ENCODE results near the gene ANKS6. TPM values are rescaled to one million over a fixed set of nuclear protein-coding genes. Genes with fewer than 3 reads are reported as not detected.

The ANKS6 gene
- total RNA-seq, 1 donor from 2014 or later: 16.0 TPM

DNA sequence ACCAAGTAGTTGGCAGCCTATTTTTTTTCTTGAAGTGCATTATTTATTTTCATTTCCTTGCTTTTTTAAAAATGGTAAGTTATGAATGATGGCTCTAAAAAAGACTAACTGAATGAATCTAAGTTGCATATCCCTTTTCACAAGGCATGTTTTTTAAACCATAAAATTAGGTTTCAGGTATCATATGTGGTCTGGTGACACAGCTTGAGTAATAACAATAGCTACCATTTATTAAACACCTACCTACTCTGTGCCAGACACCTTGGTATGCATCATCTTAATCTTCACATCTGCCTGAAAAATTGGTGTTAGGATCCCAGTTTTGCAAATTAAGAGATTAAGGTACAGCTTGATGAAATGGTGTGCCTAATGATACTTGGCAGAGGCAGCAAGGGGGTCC is 83.4 kb downstream of the ANKS6 start:
- TF ChIP-seq EZH2 (IDR thresholded peaks at IDR 0.05): no peak
- TF ChIP-seq, protein P1, sequence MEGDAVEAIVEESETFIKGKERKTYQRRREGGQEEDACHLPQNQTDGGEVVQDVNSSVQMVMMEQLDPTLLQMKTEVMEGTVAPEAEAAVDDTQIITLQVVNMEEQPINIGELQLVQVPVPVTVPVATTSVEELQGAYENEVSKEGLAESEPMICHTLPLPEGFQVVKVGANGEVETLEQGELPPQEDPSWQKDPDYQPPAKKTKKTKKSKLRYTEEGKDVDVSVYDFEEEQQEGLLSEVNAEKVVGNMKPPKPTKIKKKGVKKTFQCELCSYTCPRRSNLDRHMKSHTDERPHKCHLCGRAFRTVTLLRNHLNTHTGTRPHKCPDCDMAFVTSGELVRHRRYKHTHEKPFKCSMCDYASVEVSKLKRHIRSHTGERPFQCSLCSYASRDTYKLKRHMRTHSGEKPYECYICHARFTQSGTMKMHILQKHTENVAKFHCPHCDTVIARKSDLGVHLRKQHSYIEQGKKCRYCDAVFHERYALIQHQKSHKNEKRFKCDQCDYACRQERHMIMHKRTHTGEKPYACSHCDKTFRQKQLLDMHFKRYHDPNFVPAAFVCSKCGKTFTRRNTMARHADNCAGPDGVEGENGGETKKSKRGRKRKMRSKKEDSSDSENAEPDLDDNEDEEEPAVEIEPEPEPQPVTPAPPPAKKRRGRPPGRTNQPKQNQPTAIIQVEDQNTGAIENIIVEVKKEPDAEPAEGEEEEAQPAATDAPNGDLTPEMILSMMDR (IDR thresholded peaks at IDR 0.05): no peak
- no peak for TF ChIP-seq EZH2phosphoT487 (IDR thresholded peaks at IDR 0.05)
- peaks cover 48% of the 10 kb centered on the region for H3K27me3 Mint-ChIP-seq (ENCODE audit: insufficient read depth, low read depth)

DNA sequence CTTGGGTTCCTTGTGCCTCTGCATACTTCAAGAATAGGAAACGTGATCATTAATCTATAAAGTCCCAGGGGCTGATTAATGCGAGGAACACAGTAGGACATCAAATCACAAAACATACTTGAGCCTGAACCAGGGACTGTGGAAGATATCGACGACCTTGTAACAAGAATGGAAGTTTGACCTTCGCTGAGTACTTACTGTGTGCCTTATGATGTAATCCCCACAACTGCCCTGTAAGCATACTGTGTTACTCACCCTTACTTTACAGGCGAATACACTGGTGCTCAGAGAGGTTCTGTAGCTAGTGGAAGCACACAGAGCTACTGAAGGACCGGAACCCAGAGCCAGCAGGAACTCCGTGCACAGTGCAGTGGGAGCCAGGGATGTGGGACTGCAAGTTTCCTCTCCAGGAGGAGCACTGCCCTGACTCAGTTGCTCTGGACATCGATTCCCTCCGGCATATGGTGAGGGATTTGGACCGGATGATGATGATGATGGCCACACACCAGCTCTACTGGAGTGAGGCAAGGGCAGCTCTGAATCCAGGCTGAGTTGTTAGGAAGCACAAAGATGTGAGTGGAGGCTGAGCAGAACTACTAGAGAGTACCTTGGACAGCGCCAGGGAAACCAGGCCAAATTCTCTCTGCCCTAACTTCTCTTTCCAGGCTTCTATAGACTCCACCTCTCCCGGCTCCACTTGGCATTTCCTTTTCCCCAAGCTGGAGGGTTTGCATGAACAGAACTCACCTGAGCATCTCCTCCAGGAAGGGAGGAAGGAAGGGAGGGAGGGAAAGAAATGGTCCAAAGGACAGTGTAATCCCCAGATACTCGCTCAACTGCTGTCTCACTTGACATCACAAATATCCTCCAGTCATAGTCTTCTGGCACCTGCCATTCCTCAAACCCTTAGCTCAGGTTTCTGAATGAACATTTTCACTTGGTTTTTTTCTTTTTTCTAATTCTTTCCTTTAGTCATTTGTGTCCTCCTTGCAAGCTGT is 86.1 kb downstream of the ANKS6 start:
- H3K36me3 Mint-ChIP-seq: no peaks in the 10 kb centered on the region
- Histone ChIP-seq H3K4me3 (no peak overlapping the region), H3K27ac (no peak overlapping the region), H3K9me3 (ENCODE audit: low read depth) (no peaks in the 10 kb centered on the region), H2AFZ (replicated peaks) (no peak overlapping the region), H3K4me2 (peak overlapping the region; percentile 91), H3K79me2 (ENCODE audit: low read depth) (no peaks in the 10 kb centered on the region), H4K20me1 (ENCODE audit: low read depth) (peaks cover 38% of the 10 kb centered on the region), H3K9ac (no peak overlapping the region), H3F3A (ENCODE audit: low read depth) (peaks cover 5% of the 10 kb centered on the region), H3K27me3 (peaks cover 82% of the 10 kb centered on the region), H3K4me1 (peaks cover 9% of the 10 kb centered on the region), H3K36me3 (no peaks in the 10 kb centered on the region)
- peak overlapping the region; percentile 82 for H3K4me3 Mint-ChIP-seq
- no peaks in the 10 kb centered on the region for H3K9me3 Mint-ChIP-seq
- no peak overlapping the region for H3K27ac Mint-ChIP-seq
- H3K4me1 Mint-ChIP-seq: peaks cover 9% of the 10 kb centered on the region
- DNase-seq (ENCODE audit: low spot score): peak; percentile 74
- TF ChIP-seq, protein P1 (IDR thresholded peaks at IDR 0.05): no peak
- no peak for TF ChIP-seq EZH2phosphoT487 (IDR thresholded peaks at IDR 0.05)
- no peak for TF ChIP-seq EZH2 (IDR thresholded peaks at IDR 0.05)
- H3K27me3 Mint-ChIP-seq (ENCODE audit: insufficient read depth, low read depth): peaks cover 61% of the 10 kb centered on the region

More for the DNA sequence above, 83.4 kb downstream of the ANKS6 start:
- no peaks in the 10 kb centered on the region for H3K79me2 ChIP-seq (ENCODE audit: low read depth)
- DNase-seq (ENCODE audit: low spot score): no peak
- H3K9me3 Mint-ChIP-seq: no peaks in the 10 kb centered on the region
- H3K9me3 ChIP-seq (ENCODE audit: low read depth): no peaks in the 10 kb centered on the region
- H3K4me1 Mint-ChIP-seq: peaks cover 4% of the 10 kb centered on the region
- no peak overlapping the region for H3K4me2 ChIP-seq
- H3K27ac Mint-ChIP-seq: no peak overlapping the region
- H3K4me1 ChIP-seq: peaks cover 5% of the 10 kb centered on the region
- no peaks in the 10 kb centered on the region for H3F3A ChIP-seq (ENCODE audit: low read depth)
- no peak overlapping the region for H3K27ac ChIP-seq
- peaks cover 55% of the 10 kb centered on the region for H3K27me3 ChIP-seq
- no peak overlapping the region for H3K9ac ChIP-seq
- no peaks in the 10 kb centered on the region for H3K36me3 Mint-ChIP-seq
- H3K36me3 ChIP-seq: no peaks in the 10 kb centered on the region
- H2AFZ ChIP-seq (replicated peaks): no peak overlapping the region
- no peak overlapping the region for H3K4me3 ChIP-seq
- no peak overlapping the region for H3K4me3 Mint-ChIP-seq
- peaks cover 24% of the 10 kb centered on the region for H4K20me1 ChIP-seq (ENCODE audit: low read depth)

DNA sequence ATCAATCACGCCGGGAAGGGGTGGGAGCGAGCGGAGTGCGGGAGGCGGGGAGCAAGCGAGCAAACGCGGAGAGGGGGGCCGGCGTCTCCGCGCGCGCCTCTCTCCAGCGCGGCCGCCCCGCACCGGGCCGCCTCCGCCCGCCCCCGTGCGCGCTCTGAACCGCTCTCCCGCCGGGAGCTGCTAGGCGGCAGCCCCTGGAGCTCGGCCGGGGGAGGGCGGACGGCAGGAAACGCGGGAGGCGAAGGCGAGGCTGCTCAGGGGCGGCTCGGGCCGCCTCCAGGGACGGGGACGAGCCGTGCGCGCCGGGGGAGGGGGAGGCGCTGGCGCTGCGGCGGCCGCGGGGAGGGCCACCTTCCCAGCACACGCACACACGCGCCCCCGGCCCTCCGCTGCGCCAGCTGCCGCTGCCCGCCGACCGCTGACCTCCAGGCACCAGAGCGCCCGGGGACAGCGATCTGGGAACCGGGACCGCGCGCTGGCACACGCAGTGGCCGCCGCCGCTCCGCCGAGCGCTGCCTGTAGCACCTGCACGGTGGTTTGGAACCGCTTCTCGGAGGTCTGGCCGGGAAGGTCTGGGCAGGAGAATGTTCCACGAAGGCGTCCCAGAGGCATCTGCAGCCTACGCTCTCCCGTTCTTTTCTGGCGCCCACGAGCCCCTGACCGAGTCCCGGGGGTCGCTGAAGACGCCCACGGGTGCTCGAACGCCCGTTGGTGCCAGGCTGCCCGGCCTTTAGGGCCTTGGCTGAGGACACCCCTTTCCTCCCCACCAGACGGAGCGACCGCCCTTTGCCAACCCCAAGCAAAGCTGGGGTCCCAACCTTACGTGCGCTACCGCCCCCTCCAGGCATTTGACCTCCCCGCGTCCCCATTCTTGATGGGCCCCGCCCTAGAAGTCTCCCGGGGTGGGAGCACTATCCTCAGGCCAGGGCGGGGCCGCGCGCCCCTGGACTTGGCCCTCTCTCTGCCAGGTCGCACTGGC is 87.1 kb downstream of the ANKS6 start, which contains the start of gene GABBR2:
GABBR2 (minus strand) TSS at position 3 of the 979 bp plus-strand sequence. CDS start 198 bp downstream, outside the sequence.
- H3K36me3 Mint-ChIP-seq: no peaks in the 10 kb centered on the region
- H3K4me1 ChIP-seq: peaks cover 9% of the 10 kb centered on the region
- peak within 1 kb of the TSS; percentile 82 for H3K4me3 Mint-ChIP-seq
- no peak within 1 kb of the TSS for H3K9ac ChIP-seq
- H4K20me1 ChIP-seq (ENCODE audit: low read depth): peaks cover 38% of the 10 kb centered on the region
- no peak within 1 kb of the TSS for H3K27ac Mint-ChIP-seq
- TF ChIP-seq EZH2 (IDR thresholded peaks at IDR 0.05): peak; percentile 80
- TF ChIP-seq EZH2phosphoT487 (IDR thresholded peaks at IDR 0.05): peak; percentile 80
- TF ChIP-seq, protein P1 (IDR thresholded peaks at IDR 0.05): peak; percentile 39
- H3K79me2 ChIP-seq (ENCODE audit: low read depth): no peaks in the 10 kb centered on the region
- peak within 1 kb of the TSS; percentile 75 for H2AFZ ChIP-seq (replicated peaks)
- H3F3A ChIP-seq (ENCODE audit: low read depth): peaks cover 5% of the 10 kb centered on the region
- peak; percentile 74 for DNase-seq (ENCODE audit: low spot score)
- H3K27me3 ChIP-seq: peaks cover 93% of the 10 kb centered on the region
- H3K27me3 Mint-ChIP-seq (ENCODE audit: insufficient read depth, low read depth): peaks cover 62% of the 10 kb centered on the region
- H3K9me3 ChIP-seq (ENCODE audit: low read depth): no peaks in the 10 kb centered on the region
- H3K4me1 Mint-ChIP-seq: peaks cover 9% of the 10 kb centered on the region
- H3K4me2 ChIP-seq: peak within 1 kb of the TSS; percentile 91
- H3K9me3 Mint-ChIP-seq: no peaks in the 10 kb centered on the region
- no peaks in the 10 kb centered on the region for H3K36me3 ChIP-seq
- peak within 1 kb of the TSS; percentile 59 for H3K4me3 ChIP-seq
- H3K27ac ChIP-seq: no peak within 1 kb of the TSS
